MM.1S (cell line): ENCODE results near the gene PRF1.

Experiments used
- DNase-seq: peaks from one replicate; pipeline ENCODE4 v3.0.0-alpha.2; 2015
- H2AFZ ChIP-seq: fragments of 300-600 bp; sonication (generic); 2 replicates; pipeline ENCODE4 v1.6.0; 2016; ENCODE audit warnings: antibody characterized with exemption, low read length
- H3F3A ChIP-seq: fragments of 300-600 bp; sonication (generic); 2 replicates; pipeline ENCODE4 v1.6.1; 2016; ENCODE audit warnings: mild to moderate bottlenecking, antibody characterized with exemption, low read length, moderate library complexity, mixed read lengths; ENCODE audit not compliant: insufficient read depth
- H3K27ac ChIP-seq: fragments of 300-600 bp; sonication (generic); 2 replicates; pipeline ENCODE4 v1.5.1; 2016; ENCODE audit warnings: mild to moderate bottlenecking, low read length
- H3K27me3 ChIP-seq: fragments of 300-600 bp; sonication (generic); replicated peaks from 2 replicates; pipeline ENCODE4 v1.6.0; 2016; ENCODE audit warnings: low read length; ENCODE audit not compliant: insufficient read depth
- H3K36me3 ChIP-seq: fragments of 300-600 bp; sonication (generic); replicated peaks from 2 replicates; pipeline ENCODE4 v1.6.1; 2016; ENCODE audit warnings: mild to moderate bottlenecking, low read length, mixed read lengths; ENCODE audit not compliant: insufficient read depth
- H3K4me1 ChIP-seq: fragments of 300-600 bp; sonication (generic); 2 replicates; pipeline ENCODE4 v1.6.1; 2016; ENCODE audit warnings: low read length, mixed read lengths
- H3K4me2 ChIP-seq: fragments of 300-600 bp; sonication (generic); 2 replicates; pipeline ENCODE4 v1.6.0; 2016; ENCODE audit warnings: low read depth, low read length
- H3K4me3 ChIP-seq: fragments of 300-600 bp; sonication (generic); 2 replicates; pipeline ENCODE4 v1.5.1; 2016; ENCODE audit warnings: low read length, mixed read lengths
- H3K79me2 ChIP-seq: fragments of 300-600 bp; sonication (generic); 2 replicates; pipeline ENCODE4 v1.6.1; 2016; ENCODE audit warnings: mixed run types, low read length, mixed read lengths
- H3K9ac ChIP-seq: fragments of 300-600 bp; sonication (generic); 2 replicates; pipeline ENCODE4 v1.6.1; 2016; ENCODE audit warnings: low read length, mixed read lengths
- H3K9me2 ChIP-seq: fragments of 300-600 bp; sonication (generic); replicated peaks from 2 replicates; pipeline ENCODE4 v1.6.1; 2016; ENCODE audit warnings: mild to moderate bottlenecking, low read length, mixed read lengths; ENCODE audit not compliant: insufficient read depth
- H3K9me3 ChIP-seq: fragments of 300-600 bp; sonication (generic); replicated peaks from 2 replicates; pipeline ENCODE4 v1.6.1; 2016; ENCODE audit warnings: mild to moderate bottlenecking, low read length, mixed read lengths; ENCODE audit not compliant: insufficient read depth
- H4K20me1 ChIP-seq: fragments of 300-600 bp; sonication (generic); 2 replicates; pipeline ENCODE4 v1.6.1; 2016; ENCODE audit warnings: mild to moderate bottlenecking, low read length, moderate library complexity, mixed read lengths; ENCODE audit not compliant: insufficient read depth
- EZH2 ChIP-seq: fragments of 300-600 bp; sonication (generic); optimal IDR thresholded peaks from 2 replicates; pipeline ENCODE3; 2017; ENCODE audit warnings: low read depth, mild to moderate bottlenecking, antibody characterized with exemption, low read length, mixed read lengths
- EZH2phosphoT487 ChIP-seq: fragments of 300-600 bp; sonication (generic); IDR thresholded peaks from 2 replicates; pipeline ENCODE4 v1.6.1; 2018; ENCODE audit warnings: antibody characterized with exemption, low read length
- TF ChIP-seq, protein P1 (sequence below): fragments of 300-600 bp; sonication (generic); IDR thresholded peaks from 2 replicates; pipeline ENCODE4 v1.5.1; 2016; ENCODE audit warnings: antibody characterized with exemption, low read length, mixed read lengths

Gene PRF1

DNA sequence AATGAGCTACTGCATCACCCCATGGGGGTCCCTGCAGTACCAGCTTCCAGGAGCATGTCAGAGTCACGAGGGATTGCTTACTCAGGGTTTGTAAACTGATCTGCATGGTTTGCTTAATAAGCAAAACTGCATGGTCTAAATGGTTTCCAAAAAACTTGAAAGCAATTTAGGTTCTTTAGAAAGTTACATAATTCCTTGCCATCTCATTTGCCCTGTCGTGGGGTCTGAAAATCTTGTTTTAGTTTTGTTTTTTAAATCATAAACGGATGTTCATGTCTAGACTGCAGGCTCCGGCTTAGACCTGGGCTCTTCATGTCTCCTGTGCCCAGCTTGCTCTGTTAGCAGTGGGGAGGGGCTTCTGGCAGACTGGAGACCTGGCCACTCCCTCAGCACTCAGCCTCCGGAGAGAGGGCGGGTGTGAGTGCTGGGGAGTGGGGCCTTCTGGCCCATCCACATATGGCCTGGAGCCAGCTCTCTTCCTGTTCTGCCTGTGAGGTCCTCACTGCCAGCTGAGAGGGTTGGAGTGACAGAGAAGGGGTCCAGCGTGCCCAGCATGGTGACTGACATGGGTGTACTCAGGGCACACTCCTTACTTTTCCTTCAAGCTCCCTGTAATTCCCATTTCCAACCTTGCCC, 17.5 kb downstream of the PRF1 start:
- Histone ChIP-seq H3K27me3 (no peaks in the 10 kb centered on the region), H3K9ac (no peak overlapping the region), H3K4me1 (peaks cover 5% of the 10 kb centered on the region), H3K9me2 (no peaks in the 10 kb centered on the region), H3K9me3 (no peaks in the 10 kb centered on the region), H3K27ac (no peak overlapping the region), H3F3A (peaks cover 5% of the 10 kb centered on the region), H3K79me2 (no peaks in the 10 kb centered on the region), H2AFZ (no peak overlapping the region), H3K4me2 (no peak overlapping the region), H3K36me3 (no peaks in the 10 kb centered on the region), H4K20me1 (no peaks in the 10 kb centered on the region), H3K4me3 (no peak overlapping the region)
- TF ChIP-seq EZH2phosphoT487 (no peak), EZH2 (no peak)
- TF ChIP-seq, protein P1, sequence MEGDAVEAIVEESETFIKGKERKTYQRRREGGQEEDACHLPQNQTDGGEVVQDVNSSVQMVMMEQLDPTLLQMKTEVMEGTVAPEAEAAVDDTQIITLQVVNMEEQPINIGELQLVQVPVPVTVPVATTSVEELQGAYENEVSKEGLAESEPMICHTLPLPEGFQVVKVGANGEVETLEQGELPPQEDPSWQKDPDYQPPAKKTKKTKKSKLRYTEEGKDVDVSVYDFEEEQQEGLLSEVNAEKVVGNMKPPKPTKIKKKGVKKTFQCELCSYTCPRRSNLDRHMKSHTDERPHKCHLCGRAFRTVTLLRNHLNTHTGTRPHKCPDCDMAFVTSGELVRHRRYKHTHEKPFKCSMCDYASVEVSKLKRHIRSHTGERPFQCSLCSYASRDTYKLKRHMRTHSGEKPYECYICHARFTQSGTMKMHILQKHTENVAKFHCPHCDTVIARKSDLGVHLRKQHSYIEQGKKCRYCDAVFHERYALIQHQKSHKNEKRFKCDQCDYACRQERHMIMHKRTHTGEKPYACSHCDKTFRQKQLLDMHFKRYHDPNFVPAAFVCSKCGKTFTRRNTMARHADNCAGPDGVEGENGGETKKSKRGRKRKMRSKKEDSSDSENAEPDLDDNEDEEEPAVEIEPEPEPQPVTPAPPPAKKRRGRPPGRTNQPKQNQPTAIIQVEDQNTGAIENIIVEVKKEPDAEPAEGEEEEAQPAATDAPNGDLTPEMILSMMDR: no peak
- DNase-seq: no peak

DNA sequence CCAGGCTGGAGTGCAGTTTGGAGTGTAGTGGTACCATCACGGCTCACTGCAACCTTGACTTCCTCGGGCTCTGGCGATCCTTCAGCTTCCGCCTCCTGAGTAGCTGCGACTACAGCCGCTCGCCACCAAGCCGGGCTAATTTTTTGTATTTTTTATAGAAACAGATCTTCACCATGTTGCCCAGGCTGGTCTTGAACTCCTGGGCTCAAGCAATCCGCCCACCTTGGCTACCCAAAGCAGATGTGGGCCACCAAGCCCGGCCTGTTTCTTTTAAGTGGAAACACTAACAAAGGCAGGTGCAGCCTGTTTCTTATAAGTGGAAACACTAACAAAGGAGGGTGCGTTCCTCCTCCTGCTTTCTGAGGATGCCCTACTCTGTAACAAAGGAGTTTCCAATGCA, 18.2 kb downstream of the PRF1 start:
- H4K20me1 ChIP-seq: no peaks in the 10 kb centered on the region
- TF ChIP-seq EZH2phosphoT487 (no peak), EZH2 (no peak)
- TF ChIP-seq, protein P1: no peak
- H3K9me2 ChIP-seq: no peaks in the 10 kb centered on the region
- no peaks in the 10 kb centered on the region for H3K9me3 ChIP-seq
- no peaks in the 10 kb centered on the region for H3K27me3 ChIP-seq
- H3K79me2 ChIP-seq: no peaks in the 10 kb centered on the region
- H3K36me3 ChIP-seq: no peaks in the 10 kb centered on the region
- no peak overlapping the region for H3K4me2 ChIP-seq
- no peak overlapping the region for H2AFZ ChIP-seq
- H3K4me1 ChIP-seq: peaks cover 12% of the 10 kb centered on the region
- H3F3A ChIP-seq: peaks cover 12% of the 10 kb centered on the region
- no peak overlapping the region for H3K4me3 ChIP-seq
- H3K9ac ChIP-seq: no peak overlapping the region
- no peak overlapping the region for H3K27ac ChIP-seq
- DNase-seq: no peak

DNA sequence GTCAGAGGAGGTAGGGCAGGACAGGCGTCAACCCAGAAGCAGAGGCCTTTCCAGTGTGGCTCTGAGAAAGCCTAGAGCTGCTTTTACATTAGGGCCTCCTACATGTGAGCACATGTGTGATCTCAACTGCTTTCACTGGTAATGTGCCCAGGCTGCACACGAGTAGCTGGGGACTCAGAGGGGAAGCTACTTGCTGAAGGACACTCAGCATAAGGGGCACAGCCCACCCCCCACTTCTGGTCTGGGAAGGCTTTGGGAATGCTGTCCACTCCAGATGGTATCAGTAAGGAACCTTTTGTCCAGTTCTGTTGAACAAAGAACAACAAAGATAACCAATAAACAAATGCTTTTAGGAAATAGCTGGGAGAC, 18.9 kb downstream of the PRF1 start:
- no peak overlapping the region for H3K9ac ChIP-seq
- no peaks in the 10 kb centered on the region for H3K27me3 ChIP-seq
- H3K4me2 ChIP-seq: no peak overlapping the region
- H4K20me1 ChIP-seq: no peaks in the 10 kb centered on the region
- H3K9me3 ChIP-seq: no peaks in the 10 kb centered on the region
- H3K9me2 ChIP-seq: no peaks in the 10 kb centered on the region
- no peak overlapping the region for H3K27ac ChIP-seq
- peaks cover 19% of the 10 kb centered on the region for H3K4me1 ChIP-seq
- H2AFZ ChIP-seq: no peak overlapping the region
- no peaks in the 10 kb centered on the region for H3K79me2 ChIP-seq
- H3F3A ChIP-seq: peaks cover 19% of the 10 kb centered on the region
- H3K36me3 ChIP-seq: no peaks in the 10 kb centered on the region
- DNase-seq: no peak
- TF ChIP-seq, protein P1: no peak
- no peak for TF ChIP-seq EZH2phosphoT487
- no peak for TF ChIP-seq EZH2
- no peak overlapping the region for H3K4me3 ChIP-seq
